Stimulated activated CD4-positive, alpha-beta T cell treated with anti-CD3 and anti-CD28 coated beads, Interleukin-1b, Interleukin-23, amount 100 ng/mL, for 4 hours (primary cell): ENCODE data around the gene SWI5.
"Not testable (repeated sequence)": the region's sequence is repeated elsewhere in the genome, so short reads cannot be mapped to it uniquely, and the experiment has no call there.

ENCODE experiments used
- DNase-seq, 2 donors: peaks; one replicate each; pipeline ENCODE4 v3.0.0-alpha.2; 2020; ENCODE audit warnings: low read depth in 2 of 2

The SWI5 gene

GRCh38 chr9:128279088-128280073 lies 3.3 kb downstream of the SWI5 start:
- DNase-seq, result not testable (repeated sequence)

GRCh38 chr9:128280084-128280622 lies 4.1 kb downstream of the SWI5 start:
- DNase-seq, result no peak

GRCh38 chr9:128282500-128282899 lies 6.4 kb downstream of the SWI5 start:
- no peak for DNase-seq

GRCh38 chr9:128285033-128285784 lies 9.1 kb downstream of the SWI5 start:
- DNase-seq, result no peak

- DNase-seq, result no peak
Measured at GRCh38 chr9:128286440-128286839, 10.4 kb downstream of the SWI5 start.

GRCh38 chr9:128288273-128289004 lies 12.4 kb downstream of the SWI5 start:
- no peak for DNase-seq

GRCh38 chr9:128292009-128292408 lies 15.9 kb downstream of the SWI5 start:
- DNase-seq, result no peak

- DNase-seq, result no peak
Measured at GRCh38 chr9:128293091-128293490, 17.0 kb downstream of the SWI5 start.

GRCh38 chr9:128294142-128294541 lies 18.1 kb downstream of the SWI5 start:
- DNase-seq, result no peak

- no peak for DNase-seq
Measured at GRCh38 chr9:128296340-128297220, 20.5 kb downstream of the SWI5 start.

- no peak for DNase-seq
Measured at GRCh38 chr9:128297221-128297773, 21.2 kb downstream of the SWI5 start.

GRCh38 chr9:128298535-128299482 lies 22.7 kb downstream of the SWI5 start:
- no peak for DNase-seq

- DNase-seq, result no peak
Measured at GRCh38 chr9:128304136-128304970, 28.3 kb downstream of the SWI5 start.

GRCh38 chr9:128304971-128305288 lies 28.9 kb downstream of the SWI5 start:
- no peak for DNase-seq

GRCh38 chr9:128309551-128309950 lies 33.5 kb downstream of the SWI5 start:
- no peak for DNase-seq

- no peak for DNase-seq
Measured at GRCh38 chr9:128310461-128310860, 34.4 kb downstream of the SWI5 start.

GRCh38 chr9:128314697-128315096 lies 38.6 kb downstream of the SWI5 start:
- DNase-seq, result no peak

GRCh38 chr9:128316421-128316820 lies 40.3 kb downstream of the SWI5 start:
- no peak for DNase-seq

GRCh38 chr9:128317629-128318028 lies 41.6 kb downstream of the SWI5 start:
- DNase-seq, result no peak
